ENCODE data around the gene KAT7. TPM values are rescaled to one million over a fixed set of nuclear protein-coding genes. Genes with fewer than 3 reads are reported as not detected.

KAT7 gene
- total RNA-seq, 1 donor from 2014 or later = 65.7 TPM

DNA sequence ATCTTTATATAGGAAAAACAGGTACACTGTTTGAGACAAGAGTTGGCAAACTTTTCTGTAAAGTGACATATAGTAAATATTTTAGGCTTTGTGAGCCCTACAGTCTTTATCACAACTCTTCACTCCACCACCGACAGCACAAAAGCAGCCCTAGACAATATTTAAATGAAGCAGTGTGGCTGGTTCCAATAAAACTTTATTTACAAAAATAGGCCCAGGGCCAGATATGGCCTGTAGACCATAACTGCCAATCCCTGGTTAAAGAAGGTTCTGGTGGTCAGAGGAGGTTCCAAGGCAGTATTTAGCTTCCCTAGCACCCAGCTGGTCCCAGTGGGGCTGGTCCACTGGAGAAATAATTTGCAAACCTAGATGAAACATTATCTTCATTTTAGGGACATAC lies 28.2 kb upstream of the KAT7 start:
- Mint-ChIP-seq H3K4me1 (ENCODE audit: low read depth, unreplicated experiment) (peaks cover 36% of the 10 kb centered on the region), H3K36me3 (ENCODE audit: unreplicated experiment) (no peaks in the 10 kb centered on the region), H3K4me3 (ENCODE audit: unreplicated experiment) (no peak overlapping the region), H3K27me3 (ENCODE audit: unreplicated experiment) (peaks cover 6% of the 10 kb centered on the region), H3K9me3 (ENCODE audit: unreplicated experiment) (peaks cover 5% of the 10 kb centered on the region), H3K27ac (ENCODE audit: unreplicated experiment) (no peak overlapping the region)
- no peak for DNase-seq
- TF ChIP-seq, protein P1, sequence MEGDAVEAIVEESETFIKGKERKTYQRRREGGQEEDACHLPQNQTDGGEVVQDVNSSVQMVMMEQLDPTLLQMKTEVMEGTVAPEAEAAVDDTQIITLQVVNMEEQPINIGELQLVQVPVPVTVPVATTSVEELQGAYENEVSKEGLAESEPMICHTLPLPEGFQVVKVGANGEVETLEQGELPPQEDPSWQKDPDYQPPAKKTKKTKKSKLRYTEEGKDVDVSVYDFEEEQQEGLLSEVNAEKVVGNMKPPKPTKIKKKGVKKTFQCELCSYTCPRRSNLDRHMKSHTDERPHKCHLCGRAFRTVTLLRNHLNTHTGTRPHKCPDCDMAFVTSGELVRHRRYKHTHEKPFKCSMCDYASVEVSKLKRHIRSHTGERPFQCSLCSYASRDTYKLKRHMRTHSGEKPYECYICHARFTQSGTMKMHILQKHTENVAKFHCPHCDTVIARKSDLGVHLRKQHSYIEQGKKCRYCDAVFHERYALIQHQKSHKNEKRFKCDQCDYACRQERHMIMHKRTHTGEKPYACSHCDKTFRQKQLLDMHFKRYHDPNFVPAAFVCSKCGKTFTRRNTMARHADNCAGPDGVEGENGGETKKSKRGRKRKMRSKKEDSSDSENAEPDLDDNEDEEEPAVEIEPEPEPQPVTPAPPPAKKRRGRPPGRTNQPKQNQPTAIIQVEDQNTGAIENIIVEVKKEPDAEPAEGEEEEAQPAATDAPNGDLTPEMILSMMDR (IDR thresholded peaks at IDR 0.05; ENCODE audit: partially characterized antibody, unreplicated experiment) = no peak

DNA sequence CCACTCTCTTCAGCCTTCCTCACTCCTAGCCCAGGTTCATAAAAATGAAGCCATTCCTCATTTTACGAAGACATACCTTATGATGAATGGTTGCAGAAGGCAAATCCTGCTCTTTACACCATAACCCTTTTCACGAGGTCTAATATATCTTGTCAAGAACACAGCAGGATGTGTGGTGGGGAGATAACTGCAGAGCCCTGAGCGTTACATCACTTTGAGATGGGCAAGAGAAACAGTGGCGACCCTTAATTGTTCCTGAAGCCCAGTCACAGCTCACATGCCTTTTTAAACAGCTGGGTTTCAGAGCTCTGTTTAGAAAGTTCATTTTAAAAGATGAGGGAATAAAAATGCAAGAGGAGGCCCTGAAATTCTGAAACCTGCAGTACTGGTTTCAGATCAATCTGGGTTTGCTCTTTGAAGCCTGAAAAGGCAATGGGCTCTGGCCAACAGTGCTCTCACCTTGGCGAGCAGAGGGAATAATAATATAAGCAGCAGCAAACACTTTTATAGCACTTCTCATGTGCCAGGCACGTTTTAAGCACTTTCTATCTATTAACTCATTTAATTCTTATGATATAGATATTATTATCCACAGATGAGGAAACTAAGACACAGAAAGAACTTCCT lies 27.4 kb upstream of the KAT7 start:
- no peaks in the 10 kb centered on the region for H3K36me3 Mint-ChIP-seq (ENCODE audit: unreplicated experiment)
- DNase-seq = no peak
- no peak overlapping the region for H3K27ac Mint-ChIP-seq (ENCODE audit: unreplicated experiment)
- H3K9me3 Mint-ChIP-seq (ENCODE audit: unreplicated experiment) = peaks cover 4% of the 10 kb centered on the region
- peaks cover 29% of the 10 kb centered on the region for H3K4me1 Mint-ChIP-seq (ENCODE audit: low read depth, unreplicated experiment)
- TF ChIP-seq, protein P1 (IDR thresholded peaks at IDR 0.05; ENCODE audit: partially characterized antibody, unreplicated experiment) = no peak
- peaks cover 6% of the 10 kb centered on the region for H3K27me3 Mint-ChIP-seq (ENCODE audit: unreplicated experiment)
- no peak overlapping the region for H3K4me3 Mint-ChIP-seq (ENCODE audit: unreplicated experiment)

DNA sequence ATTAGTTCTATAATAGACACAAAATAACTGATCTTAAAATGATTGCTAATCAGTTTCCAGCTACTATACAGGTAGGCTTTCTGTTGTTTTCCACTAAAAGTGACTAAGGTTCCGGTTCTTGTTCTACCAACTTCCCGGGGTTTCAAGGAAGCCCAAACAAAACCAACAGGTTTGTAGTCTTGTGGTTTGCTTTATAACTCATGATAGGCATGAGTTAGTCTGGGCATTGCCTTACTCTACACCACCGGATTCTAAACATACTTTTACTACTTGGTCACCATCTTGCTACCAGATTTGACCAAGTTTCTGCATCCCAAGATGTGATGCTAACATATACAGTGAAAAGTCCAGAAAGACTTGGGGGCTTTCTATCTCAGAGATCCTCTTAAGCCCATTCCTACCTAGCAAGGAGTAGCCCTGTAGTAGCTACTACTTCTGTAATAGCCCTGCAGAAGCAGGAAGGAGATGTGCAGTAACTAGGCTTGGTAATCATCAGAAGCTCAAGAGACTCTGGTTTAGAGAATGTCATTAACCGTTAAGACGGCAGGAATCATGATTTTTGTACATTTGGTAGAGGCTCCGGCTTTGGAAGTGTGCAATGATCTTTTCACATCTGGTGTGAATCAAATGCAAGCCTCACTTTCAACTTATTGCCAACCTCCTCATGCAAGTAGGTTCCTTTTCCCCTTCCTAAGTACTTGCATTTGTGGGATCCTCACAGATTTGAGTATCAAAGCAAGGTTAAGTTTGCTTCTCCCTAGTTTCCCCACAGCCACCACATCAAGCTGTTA lies 26.1 kb upstream of the KAT7 start:
- peaks cover 22% of the 10 kb centered on the region for H3K4me1 Mint-ChIP-seq (ENCODE audit: low read depth, unreplicated experiment)
- no peak for DNase-seq
- no peak overlapping the region for H3K27ac Mint-ChIP-seq (ENCODE audit: unreplicated experiment)
- peaks cover 4% of the 10 kb centered on the region for H3K9me3 Mint-ChIP-seq (ENCODE audit: unreplicated experiment)
- peaks cover 6% of the 10 kb centered on the region for H3K27me3 Mint-ChIP-seq (ENCODE audit: unreplicated experiment)
- H3K36me3 Mint-ChIP-seq (ENCODE audit: unreplicated experiment) = no peaks in the 10 kb centered on the region
- TF ChIP-seq, protein P1 (IDR thresholded peaks at IDR 0.05; ENCODE audit: partially characterized antibody, unreplicated experiment) = no peak
- peak overlapping the region; percentile 89 for H3K4me3 Mint-ChIP-seq (ENCODE audit: unreplicated experiment)

DNA sequence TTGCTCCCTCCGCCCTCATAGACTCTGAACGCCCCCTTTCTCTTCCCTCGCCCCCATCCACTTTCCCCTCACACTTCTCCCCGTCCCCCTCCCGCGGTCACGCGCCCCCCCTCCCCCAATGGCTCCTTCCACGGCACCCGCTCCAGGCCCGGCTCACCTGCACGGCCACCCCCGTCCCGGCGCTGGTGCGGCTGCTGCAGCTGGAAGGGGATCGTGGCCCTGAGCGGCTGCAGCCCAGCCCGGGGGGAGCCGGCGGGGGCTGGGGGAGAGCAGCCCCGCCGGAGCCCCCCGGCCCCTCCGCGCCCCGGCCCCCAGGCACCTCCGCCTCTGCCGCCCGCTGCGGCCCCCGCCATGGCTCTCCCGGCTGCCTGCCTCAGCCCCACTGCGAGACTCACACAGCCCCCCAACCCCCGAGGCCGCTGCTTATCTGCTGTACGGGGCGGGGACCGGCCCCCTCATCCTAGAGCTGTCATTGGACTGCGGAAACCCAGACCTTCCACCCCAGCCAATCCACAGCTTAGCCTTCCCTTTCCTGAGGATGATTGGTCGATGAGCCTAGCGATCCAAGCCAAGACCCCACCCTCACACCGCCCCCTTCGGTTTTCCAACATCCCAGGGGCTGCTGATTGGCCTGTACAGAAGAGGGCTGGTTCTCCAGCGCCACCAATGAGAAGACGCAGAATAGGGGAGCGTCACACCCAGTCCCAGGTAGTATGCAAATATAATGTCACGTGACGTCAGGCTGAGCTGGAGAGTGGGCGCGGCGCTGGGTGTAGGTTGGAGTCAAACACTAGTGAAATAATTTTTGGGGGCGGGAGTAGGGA lies 24.5 kb upstream of the KAT7 start, which contains the start of gene FAM117A:
FAM117A (minus strand) TSS at position 397 of the 824 bp plus-strand sequence; CDS start at position 353, 44 bp downstream.
- TF ChIP-seq, protein P1 (IDR thresholded peaks at IDR 0.05; ENCODE audit: partially characterized antibody, unreplicated experiment) = no peak
- Mint-ChIP-seq H3K9me3 (ENCODE audit: unreplicated experiment) (peaks cover 4% of the 10 kb centered on the region), H3K27me3 (ENCODE audit: unreplicated experiment) (peaks cover 6% of the 10 kb centered on the region), H3K36me3 (ENCODE audit: unreplicated experiment) (no peaks in the 10 kb centered on the region), H3K4me3 (ENCODE audit: unreplicated experiment) (peak within 1 kb of the TSS; percentile 89), H3K4me1 (ENCODE audit: low read depth, unreplicated experiment) (peaks cover 20% of the 10 kb centered on the region), H3K27ac (ENCODE audit: unreplicated experiment) (peak within 1 kb of the TSS; percentile 68)
- peak; percentile 93 for DNase-seq
